ACC112 (cell line): Measurements from ENCODE around the gene PDIA5.

Experiments used
- H2AFZ ChIP-seq: fragments of 200-600 bp; sonication (generic); one replicate; pipeline ENCODE4 v1.6.0; 2017; ENCODE audit warnings: antibody characterized with exemption, low read length; ENCODE audit not compliant: unreplicated experiment
- H3K27ac ChIP-seq: fragments of 200-600 bp; sonication (generic); 2 replicates; pipeline ENCODE4 v1.5.1; 2014; ENCODE audit warnings: low read depth, mild to moderate bottlenecking, antibody characterized with exemption, low read length, moderate library complexity
- H3K27me3 ChIP-seq: fragments of 200-600 bp; sonication (generic); 2 replicates; pipeline ENCODE4 v1.6.1; 2014; ENCODE audit warnings: mild to moderate bottlenecking, antibody characterized with exemption, low read length, moderate library complexity, mixed read lengths; ENCODE audit not compliant: insufficient read depth
- H3K36me3 ChIP-seq: fragments of 200-600 bp; sonication (generic); 2 replicates; pipeline ENCODE4 v1.6.1; 2016; ENCODE audit warnings: mild to moderate bottlenecking, antibody characterized with exemption, low read length, moderate library complexity, mixed read lengths; ENCODE audit not compliant: insufficient read depth
- H3K4me1 ChIP-seq: fragments of 200-600 bp; sonication (generic); one replicate; pipeline ENCODE4 v1.6.1; 2016; ENCODE audit warnings: low read length, mixed read lengths; ENCODE audit not compliant: insufficient read depth, unreplicated experiment, control insufficient read depth
- H3K4me3 ChIP-seq: fragments of 200-600 bp; sonication (generic); 2 replicates; pipeline ENCODE4 v1.5.1; 2014; ENCODE audit warnings: mild to moderate bottlenecking, low read depth, low read length
- H3K79me2 ChIP-seq: fragments of 200-600 bp; sonication (generic); one replicate; pipeline ENCODE4 v1.6.0; 2016; ENCODE audit warnings: low read length; ENCODE audit not compliant: control insufficient read depth, unreplicated experiment, insufficient read depth

The PDIA5 gene

DNA sequence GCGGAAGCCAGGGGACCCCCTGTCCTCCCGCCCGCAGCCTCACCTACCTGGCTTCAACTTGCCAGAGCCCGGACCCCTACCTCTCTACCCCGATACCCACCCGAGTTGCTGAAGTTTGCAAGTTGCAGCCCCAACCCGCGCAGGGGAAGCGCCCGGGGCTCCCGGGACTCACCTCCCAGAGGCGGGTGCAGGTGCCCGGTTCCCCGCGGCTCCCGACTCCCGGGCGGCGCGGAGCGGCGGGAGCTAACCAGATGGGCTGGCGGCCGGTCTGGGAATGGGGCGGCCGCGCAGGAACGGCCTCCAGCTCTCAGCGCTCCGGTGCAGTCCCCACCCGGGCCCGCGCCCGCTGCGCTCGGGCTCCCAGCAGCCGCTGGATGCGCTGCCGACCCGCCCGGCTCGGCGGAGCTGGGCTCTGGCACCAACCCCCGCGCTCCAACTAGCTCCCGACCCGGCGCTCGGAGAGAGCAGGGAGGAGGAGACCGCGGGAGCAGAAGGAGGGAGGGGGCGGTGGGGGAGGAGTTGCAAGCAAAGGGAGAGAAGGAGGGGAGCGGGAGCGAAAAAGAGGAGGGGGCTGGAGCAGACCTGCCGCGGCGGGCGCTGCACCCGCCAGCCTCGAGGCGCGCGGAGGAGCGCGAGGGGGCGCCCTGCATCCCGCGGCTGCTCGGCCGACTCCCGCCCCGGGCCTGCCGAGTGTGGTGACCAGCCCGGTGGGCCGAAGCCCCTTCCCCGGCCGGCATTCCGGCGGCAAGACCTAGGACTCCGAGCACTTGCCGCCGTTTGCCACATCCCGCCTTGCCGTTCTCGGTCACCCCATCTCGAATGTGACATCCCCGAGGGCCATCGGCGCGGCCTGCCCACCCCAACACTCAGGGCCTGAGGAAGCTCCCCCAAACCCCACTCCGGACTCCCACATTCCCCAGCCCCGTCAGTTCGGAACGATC, 39.3 kb upstream of the PDIA5 start, which contains the start of gene SEMA5B:
Gene SEMA5B, minus strand, starts transcription at position 472 of the 941 bp plus-strand sequence. CDS start 66,500 bp downstream, outside the sequence.
- H3K36me3 ChIP-seq: no peaks in the 10 kb centered on the region
- H3K79me2 ChIP-seq: no peaks in the 10 kb centered on the region
- H2AFZ ChIP-seq: peak within 1 kb of the TSS; percentile 73
- peaks cover 8% of the 10 kb centered on the region for H3K4me1 ChIP-seq
- peak within 1 kb of the TSS; percentile 73 for H3K4me3 ChIP-seq
- H3K27ac ChIP-seq: no peak within 1 kb of the TSS
- peaks cover 93% of the 10 kb centered on the region for H3K27me3 ChIP-seq

- Histone ChIP-seq H3K27ac (no peak overlapping the region), H2AFZ (peak overlapping the region; percentile 73), H3K4me3 (peak overlapping the region; percentile 73), H3K4me1 (peaks cover 8% of the 10 kb centered on the region), H3K79me2 (no peaks in the 10 kb centered on the region), H3K36me3 (no peaks in the 10 kb centered on the region), H3K27me3 (peaks cover 86% of the 10 kb centered on the region)
Measured at GRCh38 chr3:123028233-123028828, 38.5 kb upstream of the PDIA5 start.

GRCh38 chr3:123031051-123031450, 35.8 kb upstream of the PDIA5 start:
- peaks cover 59% of the 10 kb centered on the region for H3K27me3 ChIP-seq
- H3K36me3 ChIP-seq: no peaks in the 10 kb centered on the region
- H3K79me2 ChIP-seq: no peaks in the 10 kb centered on the region
- peaks cover 8% of the 10 kb centered on the region for H3K4me1 ChIP-seq
- no peak overlapping the region for H2AFZ ChIP-seq
- H3K27ac ChIP-seq: no peak overlapping the region
- no peak overlapping the region for H3K4me3 ChIP-seq

- no peaks in the 10 kb centered on the region for H3K79me2 ChIP-seq
- no peak overlapping the region for H3K4me3 ChIP-seq
- H3K36me3 ChIP-seq: no peaks in the 10 kb centered on the region
- H2AFZ ChIP-seq: no peak overlapping the region
- H3K4me1 ChIP-seq: peaks cover 11% of the 10 kb centered on the region
- H3K27me3 ChIP-seq: peaks cover 50% of the 10 kb centered on the region
- no peak overlapping the region for H3K27ac ChIP-seq
Measured at GRCh38 chr3:123032057-123032456, 34.8 kb upstream of the PDIA5 start.

GRCh38 chr3:123034120-123034519, 32.7 kb upstream of the PDIA5 start:
- Histone ChIP-seq H2AFZ (no peak overlapping the region), H3K36me3 (no peaks in the 10 kb centered on the region), H3K79me2 (no peaks in the 10 kb centered on the region), H3K4me1 (peaks cover 13% of the 10 kb centered on the region), H3K27ac (no peak overlapping the region), H3K27me3 (peaks cover 39% of the 10 kb centered on the region), H3K4me3 (no peak overlapping the region)

- Histone ChIP-seq H3K27ac (no peak overlapping the region), H3K4me1 (peaks cover 13% of the 10 kb centered on the region), H3K4me3 (no peak overlapping the region), H3K79me2 (no peaks in the 10 kb centered on the region), H2AFZ (no peak overlapping the region), H3K36me3 (no peaks in the 10 kb centered on the region), H3K27me3 (peaks cover 31% of the 10 kb centered on the region)
Measured at GRCh38 chr3:123034996-123035395, 31.8 kb upstream of the PDIA5 start.

DNA sequence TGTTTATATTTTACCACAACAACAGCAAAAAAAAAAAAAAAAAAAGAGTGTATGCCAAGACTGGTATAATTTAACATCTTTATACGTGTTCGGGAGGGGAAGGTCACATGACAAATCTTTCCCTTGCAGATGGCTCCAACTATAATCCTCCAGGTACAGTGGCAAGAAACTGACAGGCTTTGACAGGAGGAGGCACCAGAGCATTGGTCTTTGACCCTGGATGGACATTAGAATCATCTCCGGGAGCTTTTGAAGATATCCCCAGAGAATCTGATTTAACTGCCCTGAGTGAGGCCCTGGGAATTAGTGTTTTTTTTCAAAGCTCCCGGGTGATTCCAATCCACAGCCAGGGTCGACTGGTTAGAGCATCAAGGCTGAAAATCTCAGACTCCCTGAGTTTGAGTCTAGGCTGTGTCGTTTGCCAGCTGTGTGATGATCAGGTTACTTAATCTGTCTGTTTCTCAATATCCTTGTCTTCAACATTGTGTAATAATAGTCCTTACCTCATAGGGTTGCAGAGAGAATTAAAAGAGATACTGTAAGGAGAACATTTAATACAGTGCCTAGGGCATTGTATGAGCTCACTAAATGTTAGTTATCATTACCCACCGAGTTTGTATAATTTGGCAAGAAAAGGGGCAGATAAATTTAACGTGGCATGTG, 30.3 kb upstream of the PDIA5 start:
- Histone ChIP-seq H2AFZ (no peak overlapping the region), H3K36me3 (no peaks in the 10 kb centered on the region), H3K4me3 (no peak overlapping the region), H3K27ac (no peak overlapping the region), H3K27me3 (peaks cover 16% of the 10 kb centered on the region), H3K4me1 (peaks cover 13% of the 10 kb centered on the region), H3K79me2 (no peaks in the 10 kb centered on the region)

DNA sequence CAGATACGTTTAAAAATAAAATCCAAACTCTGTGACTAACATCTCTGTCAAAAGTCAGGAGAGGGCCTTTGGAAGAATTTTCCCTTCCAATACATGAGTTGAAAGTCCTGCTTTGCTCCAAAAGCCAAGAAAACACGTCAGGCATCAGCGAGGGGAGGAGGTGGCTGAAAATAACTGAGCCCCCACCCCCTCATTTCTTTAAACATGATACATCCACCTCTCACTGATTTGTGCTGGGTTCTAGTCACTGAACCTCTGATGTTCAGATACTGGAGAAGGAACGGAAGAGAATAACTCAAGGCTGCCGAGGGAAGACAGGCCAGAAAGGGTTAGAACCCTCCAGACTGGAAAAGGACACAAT, 29.8 kb upstream of the PDIA5 start:
- Histone ChIP-seq H2AFZ (no peak overlapping the region), H3K4me3 (no peak overlapping the region), H3K36me3 (no peaks in the 10 kb centered on the region), H3K79me2 (no peaks in the 10 kb centered on the region), H3K4me1 (peaks cover 13% of the 10 kb centered on the region), H3K27ac (0 out of 2 replicates have a peak overlapping the region, but pooled peaks have one; percentile 8), H3K27me3 (peaks cover 11% of the 10 kb centered on the region)

- no peaks in the 10 kb centered on the region for H3K79me2 ChIP-seq
- no peak overlapping the region for H2AFZ ChIP-seq
- H3K36me3 ChIP-seq: no peaks in the 10 kb centered on the region
- H3K27me3 ChIP-seq: peaks cover 5% of the 10 kb centered on the region; the same call in 1 of the 2 replicates
- H3K4me1 ChIP-seq: peaks cover 13% of the 10 kb centered on the region
- no peak overlapping the region for H3K27ac ChIP-seq
- no peak overlapping the region for H3K4me3 ChIP-seq
Measured at GRCh38 chr3:123038751-123039150, 28.1 kb upstream of the PDIA5 start.

DNA sequence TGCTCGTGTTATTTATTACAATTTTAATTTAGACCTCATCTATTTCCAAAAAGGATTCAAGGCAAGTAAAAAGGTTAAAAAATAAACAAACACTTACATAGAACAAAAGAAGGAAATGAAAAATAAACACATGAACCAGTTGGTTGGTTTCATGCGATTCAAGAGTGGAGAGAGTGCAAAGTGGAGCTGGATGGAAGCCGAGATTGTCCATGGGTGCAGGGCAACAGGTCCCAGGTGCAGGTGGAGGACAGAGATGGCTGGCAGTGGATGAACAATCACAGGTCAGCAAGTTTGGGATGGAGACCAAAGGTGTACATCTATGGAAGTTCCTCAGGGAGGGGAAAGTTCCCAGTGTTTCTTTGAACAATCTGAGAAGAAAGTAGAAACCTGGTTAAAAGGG, 27.6 kb upstream of the PDIA5 start:
- H3K79me2 ChIP-seq: no peaks in the 10 kb centered on the region
- no peak overlapping the region for H3K27ac ChIP-seq

More for the DNA sequence above, 27.6 kb upstream of the PDIA5 start:
- peaks cover 13% of the 10 kb centered on the region for H3K4me1 ChIP-seq
- H2AFZ ChIP-seq: no peak overlapping the region
- no peak overlapping the region for H3K4me3 ChIP-seq
- peaks cover 5% of the 10 kb centered on the region; the same call in 1 of the 2 replicates for H3K27me3 ChIP-seq
- no peaks in the 10 kb centered on the region for H3K36me3 ChIP-seq
